Neural cell (in vitro differentiated cells): ENCODE measurements around the gene TRAF3. TPM values are rescaled to one million over a fixed set of nuclear protein-coding genes. Genes with fewer than 3 reads are reported as not detected.

Experiments
- H2AFZ ChIP-seq: fragments of 200-600, 300-800 bp; sonication (generic), shearing (Covaris generic); 2 replicates; pipeline ENCODE4 v1.6.0; 2014; ENCODE audit warnings: low read depth, mild to moderate bottlenecking, antibody characterized with exemption, low read length, moderate library complexity
- H3F3A ChIP-seq: fragments of 200-600 bp; shearing (Covaris generic); 2 replicates; pipeline ENCODE4 v1.6.1; 2016; ENCODE audit warnings: mild to moderate bottlenecking, moderate library complexity, mixed read lengths, antibody characterized with exemption, low read length; ENCODE audit not compliant: insufficient read depth, poor library complexity, severe bottlenecking
- H3K27ac ChIP-seq: fragments of 200-600, 300-800 bp; sonication (generic), shearing (Covaris generic); 2 replicates; pipeline ENCODE4 v1.5.1; 2014; ENCODE audit warnings: mild to moderate bottlenecking, low read length, moderate library complexity
- H3K27me3 ChIP-seq: fragments of 300-800, 200-600 bp; sonication (generic), shearing (Covaris generic); 2 replicates; pipeline ENCODE4 v1.6.0; 2014; ENCODE audit warnings: mild to moderate bottlenecking, low read depth, low read length, moderate library complexity; ENCODE audit not compliant: insufficient read depth
- H3K36me3 ChIP-seq: fragments of 300-800, 200-600 bp; sonication (generic), shearing (Covaris generic); 2 replicates; pipeline ENCODE4 v1.5.1; 2014; ENCODE audit warnings: mild to moderate bottlenecking, antibody characterized with exemption, low read length, moderate library complexity; ENCODE audit not compliant: insufficient read depth
- H3K4me2 ChIP-seq: fragments of 300-800, 200-600 bp; sonication (generic), shearing (Covaris generic); 2 replicates; pipeline ENCODE4 v1.6.0; 2014; ENCODE audit warnings: mild to moderate bottlenecking, low read length
- H3K4me3 ChIP-seq: fragments of 300-800, 200-600 bp; sonication (generic), shearing (Covaris generic); 2 replicates; pipeline ENCODE4 v1.5.1; 2014; ENCODE audit warnings: mild to moderate bottlenecking, low read length, moderate library complexity
- H3K79me2 ChIP-seq: fragments of 200-600 bp; shearing (Covaris generic); replicated peaks from 2 replicates; pipeline ENCODE4 v1.6.0; 2014; ENCODE audit warnings: mild to moderate bottlenecking, low read length, moderate library complexity; ENCODE audit not compliant: insufficient read depth
- H3K9ac ChIP-seq: fragments of 300-800, 200-600 bp; sonication (generic), shearing (Covaris generic); 2 replicates; pipeline ENCODE4 v1.6.1; 2016; ENCODE audit warnings: mild to moderate bottlenecking, low read length, mixed read lengths
- H3K9me2 ChIP-seq: fragments of 200-600 bp; shearing (Covaris generic); 2 replicates; pipeline ENCODE4 v1.6.1; 2016; ENCODE audit warnings: mild to moderate bottlenecking, low read length, mixed read lengths; ENCODE audit not compliant: insufficient read depth
- H3K9me3 ChIP-seq: fragments of 200-600, 300-800 bp; sonication (generic), shearing (Covaris generic); 2 replicates; pipeline ENCODE4 v1.6.1; 2016; ENCODE audit warnings: mild to moderate bottlenecking, mixed run types, low read length, moderate library complexity, mixed read lengths
- H4K20me1 ChIP-seq: fragments of 200-600 bp; shearing (Covaris generic); 2 replicates; pipeline ENCODE4 v1.6.1; 2016; ENCODE audit warnings: mild to moderate bottlenecking, mixed run types; ENCODE audit not compliant: insufficient read depth
- CTCF ChIP-seq: fragments of 450-650 bp; IDR thresholded peaks from 2 replicates; pipeline ENCODE4 v1.5.1; 2014; ENCODE audit warnings: antibody characterized with exemption, mild to moderate bottlenecking, moderate library complexity; ENCODE audit not compliant: poor library complexity, severe bottlenecking
- EP300 ChIP-seq: fragments of 450-650 bp; conservative IDR thresholded peaks from 2 replicates; pipeline ENCODE4 v1.6.1; 2014; ENCODE audit warnings: antibody characterized with exemption, mild to moderate bottlenecking, moderate library complexity; ENCODE audit not compliant: poor library complexity, severe bottlenecking
- EZH2 ChIP-seq: fragments of 200-600, 300-800 bp; shearing (Covaris generic), sonication (generic); IDR thresholded peaks from 2 replicates; pipeline ENCODE4 v1.6.1; 2014; ENCODE audit warnings: antibody characterized with exemption, low read length, borderline replicate concordance, mild to moderate bottlenecking; ENCODE audit not compliant: insufficient read depth, poor library complexity, severe bottlenecking
- MXI1 ChIP-seq: fragments of 450-650 bp; conservative IDR thresholded peaks from 2 replicates; pipeline ENCODE4 v1.6.1; 2014; ENCODE audit warnings: antibody characterized with exemption, mild to moderate bottlenecking; ENCODE audit not compliant: poor library complexity, severe bottlenecking
- POLR2AphosphoS5 ChIP-seq: IDR thresholded peaks from 2 replicates; pipeline ENCODE4 v1.6.1; 2012
- RAD21 ChIP-seq: fragments of 450-650 bp; conservative IDR thresholded peaks from 2 replicates; pipeline ENCODE4 v1.6.1; 2014; ENCODE audit warnings: antibody characterized with exemption, mild to moderate bottlenecking, moderate library complexity
- REST ChIP-seq: IDR thresholded peaks from 2 replicates; pipeline ENCODE4 v1.6.1; 2012; ENCODE audit warnings: borderline replicate concordance
- SMC3 ChIP-seq: fragments of 450-650 bp; conservative IDR thresholded peaks from 2 replicates; pipeline ENCODE4 v1.6.1; 2014; ENCODE audit warnings: antibody characterized with exemption, mild to moderate bottlenecking, moderate library complexity; ENCODE audit not compliant: poor library complexity
- TAF1 ChIP-seq: IDR thresholded peaks from 2 replicates; pipeline ENCODE4 v1.6.1; 2012; ENCODE audit warnings: low read depth
- polyA plus RNA-seq: library from polyadenylated mRNA; depleted of rRNA; stranded (reverse); fragments of >200 nt; gene quantifications from 2 replicates; pipeline ENCODE4 v1.2.3, GENCODE V29; 2014

TRAF3 gene
- polyA plus RNA-seq, 1 donor from 2014 or later: 13.3 TPM

- Histone ChIP-seq H3F3A (no peaks in the 10 kb centered on the region), H3K9me2 (no peaks in the 10 kb centered on the region), H3K9ac (no peak overlapping the region), H3K27ac (no peak overlapping the region), H2AFZ (no peak overlapping the region), H3K9me3 (no peaks in the 10 kb centered on the region), H3K36me3 (no peaks in the 10 kb centered on the region), H3K4me2 (no peak overlapping the region), H3K4me3 (no peak overlapping the region), H3K27me3 (no peaks in the 10 kb centered on the region), H4K20me1 (no peaks in the 10 kb centered on the region), H3K79me2 (no peaks in the 10 kb centered on the region)
- TF ChIP-seq RAD21 (no peak), TAF1 (no peak), POLR2AphosphoS5 (no peak), EZH2 (no peak), SMC3 (no peak), CTCF (no peak), MXI1 (no peak), EP300 (no peak), REST (no peak)
Measured at GRCh38 chr14:102942069-102942468, 164.8 kb downstream of the TRAF3 start.

GRCh38 chr14:102943454-102943853, 166.2 kb downstream of the TRAF3 start:
- Histone ChIP-seq H4K20me1 (no peaks in the 10 kb centered on the region), H3K36me3 (no peaks in the 10 kb centered on the region), H3K27ac (no peak overlapping the region), H2AFZ (no peak overlapping the region), H3K4me2 (no peak overlapping the region), H3K9me2 (no peaks in the 10 kb centered on the region), H3K27me3 (no peaks in the 10 kb centered on the region), H3K79me2 (no peaks in the 10 kb centered on the region), H3K9me3 (no peaks in the 10 kb centered on the region), H3K9ac (no peak overlapping the region), H3K4me3 (no peak overlapping the region), H3F3A (no peaks in the 10 kb centered on the region)
- no peak for TF ChIP-seq EP300
- TF ChIP-seq POLR2AphosphoS5: no peak
- no peak for TF ChIP-seq MXI1
- TF ChIP-seq REST: no peak
- TF ChIP-seq CTCF: no peak
- no peak for TF ChIP-seq RAD21
- TF ChIP-seq SMC3: no peak
- TF ChIP-seq EZH2: no peak
- TF ChIP-seq TAF1: no peak
